ENCODE measurements around the gene FSTL4.

DNA sequence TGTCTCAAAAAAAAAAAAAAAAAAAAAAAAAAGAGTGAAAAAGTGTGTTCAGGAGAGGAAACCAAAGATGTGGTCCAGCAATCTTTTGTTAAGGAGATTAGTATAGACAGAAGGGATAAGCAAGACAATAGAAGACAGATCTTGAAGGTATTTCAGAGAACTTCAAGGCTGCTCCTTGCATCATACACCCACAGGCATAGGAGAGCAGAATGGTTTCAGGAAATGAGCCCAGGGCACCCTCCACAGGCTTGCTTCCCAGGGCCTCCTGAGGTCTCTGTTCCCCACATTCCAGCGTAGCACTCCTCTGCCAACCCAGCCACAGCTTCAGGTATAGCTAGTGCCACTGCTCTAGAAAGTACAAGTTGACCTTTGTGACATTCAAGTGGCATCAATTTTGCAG, 65.8 kb downstream of the FSTL4 start:
- no peak for TF ChIP-seq POLR2A (IDR thresholded peaks at IDR 0.05)
- TF ChIP-seq, protein P1, sequence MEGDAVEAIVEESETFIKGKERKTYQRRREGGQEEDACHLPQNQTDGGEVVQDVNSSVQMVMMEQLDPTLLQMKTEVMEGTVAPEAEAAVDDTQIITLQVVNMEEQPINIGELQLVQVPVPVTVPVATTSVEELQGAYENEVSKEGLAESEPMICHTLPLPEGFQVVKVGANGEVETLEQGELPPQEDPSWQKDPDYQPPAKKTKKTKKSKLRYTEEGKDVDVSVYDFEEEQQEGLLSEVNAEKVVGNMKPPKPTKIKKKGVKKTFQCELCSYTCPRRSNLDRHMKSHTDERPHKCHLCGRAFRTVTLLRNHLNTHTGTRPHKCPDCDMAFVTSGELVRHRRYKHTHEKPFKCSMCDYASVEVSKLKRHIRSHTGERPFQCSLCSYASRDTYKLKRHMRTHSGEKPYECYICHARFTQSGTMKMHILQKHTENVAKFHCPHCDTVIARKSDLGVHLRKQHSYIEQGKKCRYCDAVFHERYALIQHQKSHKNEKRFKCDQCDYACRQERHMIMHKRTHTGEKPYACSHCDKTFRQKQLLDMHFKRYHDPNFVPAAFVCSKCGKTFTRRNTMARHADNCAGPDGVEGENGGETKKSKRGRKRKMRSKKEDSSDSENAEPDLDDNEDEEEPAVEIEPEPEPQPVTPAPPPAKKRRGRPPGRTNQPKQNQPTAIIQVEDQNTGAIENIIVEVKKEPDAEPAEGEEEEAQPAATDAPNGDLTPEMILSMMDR (IDR thresholded peaks at IDR 0.05), result no peak

Measured in body of pancreas (tissue), 4 donors.